ENCODE data around the gene RRBP1.

RRBP1 gene

DNA sequence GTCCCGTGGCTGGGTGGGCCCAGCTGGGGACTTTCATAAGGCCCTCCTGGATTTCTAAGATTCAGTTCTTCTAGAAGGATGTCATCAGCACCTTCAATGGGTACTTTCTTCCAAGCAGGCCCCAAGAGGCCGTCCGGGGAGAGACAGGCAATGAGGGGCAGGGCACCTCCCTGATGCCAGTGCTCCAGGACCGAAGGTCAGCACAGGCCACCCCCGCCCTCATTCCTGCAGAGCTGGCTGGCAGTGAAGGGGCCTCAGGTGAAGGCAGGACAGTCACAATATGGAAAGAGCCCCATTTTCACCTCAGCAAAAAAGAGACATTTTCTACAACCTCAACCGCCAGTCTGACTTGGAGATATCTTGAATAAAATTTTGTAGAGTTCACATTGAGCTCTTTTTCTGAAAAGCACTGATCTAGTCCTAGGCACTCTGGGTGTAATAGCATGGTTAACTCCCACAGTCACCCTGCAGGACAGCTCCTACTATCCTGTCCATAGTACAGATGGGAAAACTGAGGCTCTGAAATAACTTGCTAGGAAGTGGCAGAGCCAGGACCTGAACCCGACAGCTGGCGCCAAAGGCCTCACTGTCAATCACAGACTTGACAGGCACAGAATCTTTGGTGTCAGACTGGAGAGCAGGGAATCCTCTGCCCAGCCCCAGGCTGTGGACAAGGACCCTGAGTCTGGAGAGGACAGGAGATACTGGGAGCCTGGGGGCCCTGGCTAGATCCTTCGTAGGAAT is 50.3 kb downstream of the RRBP1 start:
- no peak for DNase-seq

DNA sequence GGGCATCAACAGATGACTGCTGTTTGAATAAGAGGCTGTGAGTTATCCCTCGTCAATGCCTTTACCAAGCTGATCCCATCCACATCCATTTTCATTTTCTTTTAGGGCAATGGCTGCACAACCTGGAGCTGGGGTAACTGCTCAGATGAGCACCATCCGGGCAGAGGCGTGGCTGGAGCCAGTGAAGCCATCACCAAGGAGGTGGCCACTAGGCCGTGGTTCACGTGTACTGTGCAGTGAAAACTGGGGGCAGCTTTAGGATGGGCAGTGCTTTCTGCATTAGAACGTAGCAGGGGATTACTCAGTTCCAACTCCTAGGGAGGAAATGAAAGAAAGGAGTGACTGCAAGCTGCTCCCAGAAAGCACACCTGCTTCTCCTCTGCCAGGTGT is 51.2 kb downstream of the RRBP1 start:
- no peak for DNase-seq

DNA sequence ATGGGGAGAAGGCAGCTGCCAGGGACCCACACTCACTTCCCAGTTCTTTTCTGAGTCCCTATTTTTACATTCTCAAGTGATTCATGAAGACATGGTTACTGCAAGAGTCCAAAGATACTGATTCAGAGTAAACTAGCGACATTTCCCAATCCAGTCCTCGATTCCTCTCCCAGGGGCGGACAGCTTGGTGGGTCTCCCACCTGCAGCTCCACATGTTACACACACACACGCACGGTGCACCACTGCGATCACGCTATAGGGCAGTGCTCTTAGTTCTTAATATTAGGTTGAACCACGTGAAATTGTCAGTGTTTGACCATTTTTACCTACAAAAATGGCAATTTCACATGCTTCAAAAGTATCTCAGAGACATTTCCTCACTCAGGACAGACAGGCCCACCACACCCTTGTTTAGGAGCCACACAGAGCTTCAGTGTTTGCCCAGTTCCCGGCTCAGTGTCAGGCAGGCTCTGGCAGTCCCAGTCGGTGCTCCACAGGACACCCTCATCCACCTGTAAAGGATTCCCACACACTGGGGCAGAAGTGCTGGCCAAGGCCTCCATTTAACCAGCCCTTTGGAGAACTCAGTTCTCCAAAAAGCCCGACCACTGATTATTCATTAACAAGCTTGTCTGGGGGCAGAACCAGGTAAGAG is 51.8 kb downstream of the RRBP1 start:
- DNase-seq, result no peak

DNA sequence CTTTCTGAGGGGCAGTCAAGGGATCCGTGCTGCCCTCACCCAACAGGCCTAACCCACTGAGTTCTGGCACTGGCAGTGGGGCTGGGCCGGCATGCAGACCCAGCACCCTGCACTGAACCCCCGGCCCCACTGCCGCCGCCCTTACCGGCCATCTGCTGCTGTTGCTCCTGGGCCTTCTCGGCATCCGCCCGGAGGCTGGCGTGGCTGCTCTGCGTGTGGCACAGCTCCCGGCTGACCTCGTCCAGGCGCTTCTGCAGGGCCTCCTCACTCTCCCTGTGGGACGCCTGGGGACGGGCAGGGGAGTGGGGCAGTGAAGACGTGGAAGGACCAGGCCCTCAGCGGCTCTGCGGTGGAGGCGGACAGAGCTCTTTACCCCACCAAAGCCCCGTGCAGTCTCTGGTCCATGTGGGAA is 52.4 kb downstream of the RRBP1 start:
- DNase-seq, result no peak

DNA sequence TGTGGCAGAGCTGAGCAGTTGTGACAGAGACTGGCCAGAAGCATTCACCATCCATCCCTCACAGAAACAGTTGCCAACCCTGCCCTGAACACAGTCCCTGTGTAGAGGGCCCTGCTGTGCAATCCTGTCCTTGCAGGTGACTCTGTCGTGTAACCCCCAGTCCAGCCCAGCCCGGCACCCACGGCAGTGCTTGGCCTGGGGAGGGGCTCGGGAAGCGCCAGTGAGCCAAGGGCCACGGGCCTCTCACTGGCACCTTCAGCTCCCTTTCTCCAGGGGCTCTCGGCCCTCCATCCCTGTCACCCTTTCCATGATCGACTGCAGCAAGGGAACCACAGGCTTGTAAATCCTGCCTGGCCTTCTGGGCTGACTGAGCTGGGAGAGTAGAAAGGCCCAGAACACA is 53.0 kb downstream of the RRBP1 start:
- no peak for DNase-seq

DNA sequence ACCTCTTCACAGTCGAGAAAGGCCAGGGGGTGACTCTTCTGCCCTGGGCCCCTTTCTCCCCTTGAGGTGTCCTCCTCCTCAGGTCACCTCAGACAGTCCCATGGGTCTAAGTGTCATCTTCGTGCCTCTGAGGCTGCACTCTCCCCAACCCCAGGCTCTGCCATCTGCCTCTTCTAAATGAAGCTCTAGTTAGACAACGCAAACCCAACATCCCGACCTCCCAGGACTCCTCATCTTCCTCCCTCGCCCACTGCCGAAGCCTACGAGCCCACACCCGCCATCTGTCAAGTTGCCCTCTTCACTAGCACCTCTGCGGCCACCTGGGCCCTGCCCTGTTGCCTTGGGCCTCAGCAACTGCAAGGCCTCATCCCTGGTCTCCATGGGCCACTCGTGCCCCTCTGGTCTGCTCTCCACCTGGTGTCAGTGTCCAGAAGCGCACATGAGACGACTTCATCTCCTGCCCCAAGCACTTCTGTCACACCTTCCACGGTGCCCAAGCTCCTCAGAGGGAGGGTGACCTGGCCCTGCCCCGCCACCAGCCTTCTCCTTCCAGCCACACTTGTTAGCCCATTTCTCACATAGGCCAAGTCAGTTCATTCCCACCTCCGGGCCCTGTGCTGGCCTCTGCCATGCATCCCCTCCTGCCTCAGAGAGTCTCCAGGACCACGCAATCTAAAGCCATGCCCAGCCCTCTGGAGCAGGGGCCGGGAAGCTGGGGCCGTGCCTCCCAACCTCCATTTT is 53.8 kb downstream of the RRBP1 start:
- no peak for DNase-seq

DNA sequence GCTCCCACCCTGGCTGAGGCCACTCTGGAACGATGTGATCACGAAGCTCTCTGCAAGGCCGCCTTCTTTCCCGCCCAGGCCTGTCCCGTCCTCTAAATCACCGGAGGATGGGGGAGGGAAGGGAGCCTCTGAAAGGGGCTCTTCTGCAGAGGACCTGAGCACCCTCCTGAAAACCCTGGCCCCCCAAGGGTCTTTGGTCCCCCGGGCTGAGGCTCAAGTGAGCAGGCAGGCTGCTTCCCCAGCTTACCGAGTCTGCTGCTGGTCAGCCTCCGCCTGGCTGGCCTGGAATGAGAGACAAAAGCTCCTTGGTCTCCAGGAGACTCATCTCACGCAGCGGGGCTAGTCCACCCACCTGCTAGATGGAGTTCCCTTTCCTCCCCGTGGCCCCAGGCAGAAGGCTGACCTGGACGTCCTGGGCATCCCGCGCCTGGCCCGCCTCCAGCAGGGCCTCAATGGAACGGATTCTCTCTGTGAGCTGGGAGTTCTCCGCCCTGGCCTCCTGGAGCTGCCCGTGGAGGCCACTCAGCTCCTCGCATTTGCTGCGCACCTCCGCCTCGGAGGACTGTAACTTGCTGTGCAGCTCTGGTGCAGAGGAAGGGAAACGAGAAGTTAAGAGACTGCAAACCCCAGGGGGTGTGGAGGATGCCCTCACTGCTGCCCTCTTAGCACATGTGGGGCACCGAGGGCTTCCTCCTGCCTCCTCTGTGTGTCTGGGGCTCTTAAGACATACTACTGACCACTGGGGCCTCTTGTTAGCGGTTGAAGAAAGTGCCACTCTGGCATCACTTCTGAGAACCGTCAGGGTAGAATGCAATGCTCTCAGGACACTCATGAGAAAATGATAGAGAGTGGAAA is 54.7 kb downstream of the RRBP1 start:
- DNase-seq, result no peak

DNA sequence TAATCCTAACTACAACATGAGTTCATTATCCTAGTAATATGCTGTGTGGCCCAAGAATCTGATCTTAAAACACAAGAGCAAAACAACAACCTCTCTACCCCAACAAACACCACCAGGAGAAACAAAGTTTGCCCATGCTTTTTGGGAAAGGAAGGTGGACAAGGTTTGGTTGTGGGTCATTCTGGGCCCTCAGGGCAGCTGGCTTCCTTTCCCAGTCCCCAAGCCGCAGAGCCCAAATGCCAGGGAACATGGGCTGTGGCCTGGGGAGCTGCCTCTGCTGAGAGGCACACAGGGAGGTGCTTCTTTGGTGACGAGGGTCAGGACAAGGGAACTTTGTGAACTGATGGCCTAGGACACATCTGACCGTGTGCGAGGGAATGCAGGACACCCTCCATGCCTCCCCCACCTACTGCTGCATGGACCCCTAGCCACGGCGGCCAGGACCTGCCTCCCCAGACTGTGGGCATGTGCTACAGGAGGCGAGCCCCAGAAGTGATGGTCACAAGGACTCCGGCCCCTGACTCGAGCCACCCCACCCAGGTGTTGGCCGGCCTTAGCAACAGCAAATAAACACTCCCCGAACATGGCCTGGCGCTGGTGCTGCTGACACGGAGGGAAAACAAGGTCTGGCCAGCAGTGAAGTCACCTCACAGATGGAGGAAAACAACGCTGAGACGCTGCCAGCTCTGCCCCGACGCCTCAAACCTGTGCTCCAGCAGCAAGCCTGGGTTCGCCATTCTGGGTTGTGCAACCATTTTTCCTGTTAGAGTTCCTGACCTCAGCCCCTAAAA is 55.6 kb downstream of the RRBP1 start:
- DNase-seq, result no peak

DNA sequence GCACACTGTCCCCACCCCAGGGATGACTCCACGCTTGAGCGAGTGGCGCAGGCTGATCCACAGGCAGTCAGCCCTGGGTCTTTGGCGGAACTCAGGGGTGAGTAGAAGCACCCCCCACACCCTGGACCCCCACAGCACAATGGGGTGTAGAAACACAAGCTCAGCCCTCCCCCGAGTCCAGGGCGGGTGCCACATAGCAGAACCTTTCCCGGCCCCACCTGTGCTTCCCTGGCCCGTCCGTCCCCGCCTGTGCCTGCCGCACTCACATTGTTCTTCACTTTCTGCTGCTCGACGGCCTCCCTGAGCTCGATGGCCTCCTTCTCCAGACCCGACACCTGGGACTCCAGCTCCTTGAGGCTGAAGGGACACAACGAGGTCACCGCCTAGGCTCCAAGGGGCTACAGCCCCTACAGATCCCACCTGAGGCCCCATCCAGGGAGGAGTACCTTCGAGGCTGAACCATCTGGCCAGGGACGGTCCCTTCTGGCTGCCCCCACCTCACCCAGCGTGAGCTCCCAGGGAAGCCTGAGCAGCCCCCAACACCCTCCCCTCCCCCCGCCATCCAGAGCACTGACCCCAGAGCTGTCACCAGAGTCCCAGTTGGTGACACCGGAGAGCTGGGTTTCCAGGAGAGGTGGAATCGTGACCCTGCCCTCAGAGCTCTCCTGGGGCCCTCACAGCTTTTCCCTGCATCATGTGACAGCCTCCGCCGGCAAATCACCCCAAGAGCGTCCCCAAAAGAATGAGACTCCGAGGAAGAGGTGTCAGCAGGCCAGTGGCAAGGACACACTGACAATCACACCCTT is 56.6 kb downstream of the RRBP1 start:
- no peak for DNase-seq

DNA sequence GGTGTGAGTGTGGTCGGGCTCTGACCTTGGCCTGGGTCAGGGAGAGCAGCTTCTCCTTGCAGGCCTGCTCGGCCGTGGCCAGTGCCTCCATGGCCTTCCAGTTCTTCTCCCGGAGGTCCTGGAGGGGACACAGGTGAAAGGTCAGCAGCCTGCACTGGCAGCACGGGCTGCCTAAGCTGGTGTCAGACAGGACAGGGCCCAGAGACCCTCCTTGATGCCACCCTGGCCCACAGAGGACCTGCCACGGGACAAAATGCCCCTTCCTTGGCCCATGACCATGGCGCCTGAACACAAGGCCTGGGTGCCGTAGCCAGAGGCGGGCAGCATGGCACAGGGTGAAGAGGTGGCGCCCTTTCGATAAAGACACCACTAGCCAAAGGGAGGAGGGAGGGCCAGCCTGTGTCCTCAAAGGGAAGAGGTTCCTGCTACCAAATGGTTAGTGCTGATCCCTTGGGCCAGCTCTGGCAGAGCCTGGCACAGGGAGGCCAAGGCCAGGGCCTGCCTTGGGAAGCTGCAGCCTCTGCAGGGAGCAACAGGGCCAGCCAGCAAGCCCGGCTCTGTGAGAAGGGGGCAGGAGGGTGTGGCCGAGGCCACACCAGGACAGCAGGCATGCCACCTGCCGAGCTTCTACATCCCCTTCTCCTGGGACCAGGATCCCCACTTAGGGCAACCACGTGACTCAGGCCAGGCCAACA is 57.3 kb downstream of the RRBP1 start:
- no peak for DNase-seq

DNA sequence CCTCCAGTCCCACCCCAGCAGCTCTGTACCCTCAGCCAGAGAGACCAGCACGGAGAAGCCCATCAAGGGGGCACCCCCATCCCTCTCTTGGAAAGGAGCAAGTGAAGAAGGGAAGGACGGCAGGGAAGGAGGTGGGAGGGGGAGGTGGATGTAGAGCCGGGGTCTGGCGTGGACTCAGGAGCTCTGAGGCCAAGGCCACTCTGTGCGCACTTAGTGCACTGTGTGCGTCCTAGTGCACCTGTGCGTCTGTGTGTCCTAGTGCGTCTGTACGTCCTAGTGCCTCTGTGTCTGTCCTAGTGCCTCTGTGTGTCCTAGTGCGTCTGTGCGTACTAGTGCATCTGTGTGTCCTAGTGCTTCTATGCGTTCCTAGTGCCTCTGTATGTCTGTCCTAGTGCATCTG is 58.0 kb downstream of the RRBP1 start:
- DNase-seq, result no peak

DNA sequence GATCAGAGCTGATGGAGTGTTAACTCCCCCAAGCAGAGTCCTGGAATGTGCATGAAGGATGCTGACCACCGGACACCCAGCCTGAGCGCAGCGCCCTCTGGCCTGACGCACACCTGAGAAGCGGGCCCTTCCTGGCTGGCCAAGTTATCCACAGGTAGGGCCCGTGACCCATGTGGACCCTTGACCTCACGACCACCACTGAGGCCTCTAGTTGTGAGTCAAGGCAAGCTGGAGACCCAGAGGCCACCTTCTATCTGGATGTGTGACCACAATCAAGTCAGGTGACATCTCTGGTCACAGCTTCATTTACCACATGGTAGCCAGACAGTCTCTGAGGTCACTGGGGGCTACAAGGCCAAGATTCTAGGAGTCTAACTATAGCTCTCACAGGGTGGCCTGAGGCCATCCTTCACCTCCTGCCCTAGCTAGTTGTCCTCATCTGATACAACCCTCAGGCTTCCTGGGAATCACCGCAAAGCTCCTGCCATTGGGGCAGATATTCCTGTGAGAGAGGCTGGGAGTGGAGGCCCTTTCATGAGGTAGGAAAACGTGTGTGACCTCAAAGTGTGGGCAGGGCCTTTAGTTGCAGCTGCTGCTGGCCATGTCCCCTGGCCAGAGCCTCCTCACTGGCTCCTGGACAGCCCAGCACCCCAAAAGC is 59.1 kb downstream of the RRBP1 start:
- no peak for DNase-seq

DNA sequence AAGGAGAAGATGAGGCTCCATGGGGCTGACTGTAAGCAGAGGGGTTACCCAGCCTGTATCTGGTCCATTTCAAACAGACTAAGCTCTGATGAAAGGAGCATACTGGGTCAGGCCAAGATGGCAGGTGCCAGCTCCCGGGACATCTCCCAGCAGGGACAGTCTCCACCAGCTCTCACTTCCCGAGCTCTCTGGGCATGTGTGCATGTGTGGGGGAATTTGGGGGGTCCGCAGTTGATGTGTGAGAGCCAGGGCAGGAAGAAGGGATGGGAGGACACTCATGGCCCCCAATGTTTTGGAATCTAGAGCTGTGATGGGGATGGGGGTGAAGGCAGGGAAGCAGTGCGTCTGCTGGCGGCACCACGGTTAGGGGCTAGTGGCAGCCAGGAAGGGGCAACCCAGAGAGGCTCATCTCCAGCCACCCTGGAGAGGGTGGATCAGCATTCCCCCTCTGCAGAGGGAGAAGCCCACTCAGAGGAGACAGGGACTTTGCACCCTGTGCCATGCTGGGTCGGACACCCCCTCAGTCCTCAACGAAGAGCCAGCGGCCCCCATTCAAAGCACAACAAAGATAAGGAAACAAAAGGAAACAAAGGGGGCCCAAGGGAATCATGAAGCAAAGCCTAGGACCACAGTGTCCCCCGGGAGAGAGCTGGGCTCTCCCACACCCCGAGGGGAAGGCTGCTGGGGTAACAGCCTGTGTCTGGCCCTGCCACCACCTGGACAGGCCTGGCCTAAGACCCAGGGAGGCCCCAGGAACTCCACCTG is 59.8 kb downstream of the RRBP1 start:
- DNase-seq, result no peak

DNA sequence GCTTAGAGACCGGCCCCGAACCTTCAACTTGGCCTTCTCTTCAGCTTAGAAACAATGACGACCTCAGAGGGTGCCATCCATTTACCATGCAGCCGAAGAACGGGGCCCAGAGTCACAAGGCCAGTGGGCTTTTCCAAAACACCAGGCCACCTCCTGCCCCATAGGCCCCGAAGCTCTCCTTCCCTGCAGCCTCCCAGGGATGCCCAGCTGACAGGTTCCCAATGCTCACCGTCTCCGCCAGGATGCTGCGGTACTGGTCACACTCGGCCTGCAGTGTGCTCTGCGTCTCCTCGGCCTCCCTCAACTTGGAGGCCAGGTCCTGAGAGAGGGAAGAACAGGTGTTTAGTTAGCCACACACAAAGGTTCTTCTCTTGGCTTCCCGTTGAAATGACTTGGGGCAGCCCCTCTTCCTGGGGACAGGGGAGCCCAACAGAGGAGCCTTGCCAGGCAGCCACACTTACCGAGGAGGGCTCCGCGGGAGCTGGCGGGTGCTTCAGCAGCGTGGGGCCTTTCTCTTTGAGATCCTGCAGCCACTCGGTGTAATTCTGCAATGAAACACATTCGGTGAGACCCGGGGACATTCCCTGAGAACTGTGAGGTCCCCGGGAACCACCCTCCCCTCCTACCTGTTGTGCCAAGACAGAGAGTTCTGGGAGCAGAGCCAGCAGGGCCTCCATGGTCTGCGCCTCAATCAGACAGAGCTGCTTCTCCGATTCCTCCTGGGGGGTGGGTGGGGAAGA is 60.6 kb downstream of the RRBP1 start:
- DNase-seq, result no peak

DNA sequence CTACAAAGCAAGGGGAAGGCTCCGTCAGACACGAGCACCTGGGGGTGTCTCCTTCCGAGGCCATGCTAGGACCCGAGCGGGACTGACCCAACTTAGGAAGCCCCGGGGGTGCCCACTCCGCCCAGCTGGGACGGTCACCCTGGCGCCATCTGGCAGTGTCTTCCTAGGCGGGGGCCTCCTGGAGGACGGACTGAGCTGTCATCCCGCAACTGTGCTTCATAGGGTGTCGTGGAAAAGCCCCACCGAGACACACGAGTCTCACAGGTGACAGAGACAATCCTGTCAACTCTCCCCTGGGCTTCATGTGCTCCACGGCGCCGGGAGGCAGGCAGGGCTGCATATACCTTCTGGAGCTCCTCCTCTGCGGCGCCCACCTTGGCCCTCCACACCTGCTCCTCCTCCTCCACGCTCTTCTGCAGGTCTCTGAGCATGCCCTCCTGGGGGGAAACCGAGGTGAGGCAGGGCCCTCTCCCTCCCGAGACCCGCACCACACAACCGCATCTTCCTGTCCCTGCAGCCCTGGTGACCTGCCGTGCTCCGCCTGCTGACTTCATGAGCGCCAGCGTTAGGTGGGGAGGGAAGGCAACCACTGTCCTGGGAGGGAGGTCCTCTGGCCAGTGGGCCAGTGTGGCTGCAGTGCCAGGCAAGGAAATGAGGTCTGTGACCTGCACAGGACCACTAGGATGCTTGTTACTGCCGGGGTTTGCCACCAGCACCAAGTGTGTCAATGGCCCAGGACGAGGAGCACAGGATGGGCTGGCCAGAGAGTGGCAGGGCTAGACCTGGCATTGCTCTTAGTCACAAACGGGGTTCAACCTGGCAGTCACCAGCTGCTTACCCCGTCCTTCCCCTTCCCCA is 61.4 kb downstream of the RRBP1 start:
- no peak for DNase-seq

DNA sequence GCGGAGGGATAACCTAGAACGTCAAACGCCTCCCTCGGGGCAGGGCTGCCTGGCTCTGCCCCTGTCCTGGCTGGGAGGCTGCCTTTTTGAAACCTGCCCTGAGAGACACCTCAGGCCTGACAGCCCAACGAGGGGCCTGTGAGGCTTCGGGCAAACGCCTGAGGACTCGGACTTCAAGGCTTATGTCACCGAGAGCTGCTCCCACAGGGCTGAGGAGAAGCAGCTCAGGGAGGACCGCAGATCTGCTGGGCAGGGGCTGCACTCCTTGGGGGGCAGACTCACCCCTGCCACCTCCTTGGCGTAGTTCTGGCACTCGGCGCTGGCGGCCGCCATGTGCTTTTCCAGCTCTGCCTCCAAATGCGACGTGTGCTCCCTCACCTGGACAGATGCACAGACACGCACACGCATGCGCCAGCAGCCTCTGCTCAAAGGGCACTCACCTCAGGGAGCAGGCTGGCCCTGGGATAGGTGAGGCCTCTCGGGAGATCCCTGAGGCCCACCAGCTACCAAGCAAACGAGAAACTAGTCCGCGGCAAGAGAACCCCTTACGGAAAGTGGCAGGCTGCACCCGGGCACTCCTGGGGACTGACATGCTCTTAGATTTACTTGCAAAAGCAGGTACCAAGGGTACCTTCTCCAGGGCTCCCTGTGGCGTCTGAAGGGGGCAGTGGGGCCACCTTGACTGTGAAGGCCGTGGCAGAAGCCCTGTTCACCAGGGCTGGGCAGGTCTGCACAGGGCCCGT is 62.5 kb downstream of the RRBP1 start:
- no peak for DNase-seq

DNA sequence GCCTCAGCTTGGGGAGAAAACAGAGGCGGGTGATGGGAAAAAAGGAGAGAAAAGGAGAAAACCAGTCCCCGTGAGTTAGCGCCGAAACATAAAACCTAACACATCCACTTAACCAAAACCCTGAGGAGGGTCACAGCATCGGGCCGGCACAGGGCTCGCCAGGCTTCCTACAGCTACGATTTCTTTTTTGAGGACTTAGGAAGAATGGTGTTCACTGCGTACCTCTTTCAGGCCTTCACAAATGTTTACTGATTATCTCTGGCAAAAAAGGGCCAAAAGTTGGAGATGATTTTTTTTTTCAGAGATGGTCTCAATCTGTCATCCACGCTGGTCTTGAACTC is 63.4 kb downstream of the RRBP1 start:
- no peak for DNase-seq

Measured in NCI-H187 treated with DMSO at 0.1 percent for 48 hours (cell line).